Gastroesophageal sphincter (tissue), 3 donors: ENCODE results near the gene HMGN4.

Experiments used
- CTCF ChIP-seq, 4 experiments: fragments of 200-600 bp in 2 of 4; fragments of 450-650 bp in 2 of 4; sonication (generic) in 1 of 4; IDR thresholded peaks; one replicate each; pipeline ENCODE4 v1.5.1; 2017 to 2019; ENCODE audit warnings: antibody characterized with exemption in 4 of 4, mild to moderate bottlenecking in 2 of 4, moderate library complexity in 2 of 4
- POLR2A ChIP-seq, 2 donors: fragments of 450-650 bp; IDR thresholded peaks; one replicate each; pipeline ENCODE4 v1.6.1; 2017; ENCODE audit warnings: antibody characterized with exemption in 2 of 2, mild to moderate bottlenecking in 2 of 2, moderate library complexity in 1 of 2
- POLR2AphosphoS5 ChIP-seq: sonication (generic); formaldehyde crosslinking; IDR thresholded peaks from one replicate; pipeline ENCODE4 v1.6.1; 2017; ENCODE audit warnings: antibody characterized with exemption

GRCh38 chr6:26519359-26519758, 18.8 kb upstream of the HMGN4 start:
- TF ChIP-seq CTCF (IDR thresholded peaks at IDR 0.05) = no peak
- TF ChIP-seq POLR2A (IDR thresholded peaks at IDR 0.05) = no peak
- TF ChIP-seq POLR2AphosphoS5 = no peak
